GM12872 (cell line): ENCODE results near the gene SLIRP.

Experiments
- CTCF ChIP-seq: IDR thresholded peaks from 3 replicates; pipeline ENCODE4 v1.5.1; 2011; ENCODE audit warnings: low read depth, mild to moderate bottlenecking, low read length, moderate library complexity; ENCODE audit not compliant: insufficient read depth

The SLIRP gene

GRCh38 chr14:77707724-77708408 lies at the start of gene SLIRP, which contains the start of gene ALKBH1:
TSS of gene SLIRP (plus strand) at chr14:77708103. CDS start at chr14:77708112, 9 bp downstream.
TSS of gene ALKBH1 (minus strand) at chr14:77708023. CDS start at chr14:77708004, 19 bp downstream.
- TF ChIP-seq CTCF: 0 out of 3 replicates have a peak, but pooled peaks have one; percentile 1

DNA sequence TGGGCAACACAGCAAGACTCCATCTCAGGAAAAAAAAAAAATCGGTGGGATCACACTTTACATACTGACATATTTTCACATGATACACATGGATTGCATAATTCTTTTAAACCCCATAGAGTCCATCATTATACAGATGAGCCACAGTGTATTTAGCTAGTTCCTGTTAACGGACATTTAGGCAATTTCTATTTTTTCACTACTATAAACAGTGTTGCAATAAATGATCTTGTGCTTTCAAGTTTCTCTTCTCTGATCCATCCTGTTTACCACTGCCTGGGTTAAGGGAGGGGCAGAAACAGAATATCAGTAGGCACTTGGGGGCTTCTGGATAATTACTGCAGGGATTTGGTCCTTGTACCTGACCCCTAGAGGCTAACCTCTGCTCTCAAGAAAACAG lies 48.1 kb upstream of the SLIRP start:
- TF ChIP-seq CTCF: no peak

DNA sequence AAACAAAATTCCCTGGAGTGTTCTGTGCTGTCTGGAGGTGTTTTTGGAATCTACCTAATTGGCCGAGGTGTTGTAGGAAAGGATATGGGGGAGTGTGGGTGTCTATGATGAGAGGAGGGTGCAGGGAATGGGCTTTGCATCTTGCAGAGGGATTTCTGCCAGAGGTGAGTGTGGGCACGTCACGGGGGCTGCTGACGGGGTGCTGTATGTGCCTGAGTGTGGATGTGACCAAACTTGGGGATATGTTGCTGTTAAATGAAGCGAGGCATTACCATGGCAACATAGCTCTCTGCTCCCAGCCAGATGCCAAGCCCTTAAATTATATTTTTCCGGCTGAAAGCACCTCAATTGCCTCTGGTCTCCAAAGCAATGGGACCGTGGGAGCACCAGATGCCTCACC lies 47.1 kb upstream of the SLIRP start:
- TF ChIP-seq CTCF: no peak

DNA sequence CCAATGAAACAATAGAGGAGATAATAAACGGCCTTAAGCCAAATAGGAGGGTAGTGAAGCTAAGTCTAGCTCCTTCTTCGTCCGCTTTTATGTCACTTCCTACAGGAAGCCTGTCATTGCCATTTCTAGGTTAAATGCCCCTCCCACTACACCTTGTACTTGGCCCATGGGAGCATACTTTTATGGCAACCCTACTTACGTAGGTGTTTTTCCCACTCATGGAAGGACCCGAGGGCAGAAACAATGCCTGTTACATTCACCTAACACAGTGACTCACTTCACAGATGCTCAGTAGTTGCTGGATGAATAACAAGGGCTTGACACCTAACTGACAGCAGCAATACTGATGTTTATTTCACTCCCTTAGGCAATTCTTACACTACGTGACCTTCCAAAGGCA lies 44.6 kb upstream of the SLIRP start:
- TF ChIP-seq CTCF: no peak

- no peak for TF ChIP-seq CTCF
Measured at GRCh38 chr14:77667331-77667730, 40.6 kb upstream of the SLIRP start.

DNA sequence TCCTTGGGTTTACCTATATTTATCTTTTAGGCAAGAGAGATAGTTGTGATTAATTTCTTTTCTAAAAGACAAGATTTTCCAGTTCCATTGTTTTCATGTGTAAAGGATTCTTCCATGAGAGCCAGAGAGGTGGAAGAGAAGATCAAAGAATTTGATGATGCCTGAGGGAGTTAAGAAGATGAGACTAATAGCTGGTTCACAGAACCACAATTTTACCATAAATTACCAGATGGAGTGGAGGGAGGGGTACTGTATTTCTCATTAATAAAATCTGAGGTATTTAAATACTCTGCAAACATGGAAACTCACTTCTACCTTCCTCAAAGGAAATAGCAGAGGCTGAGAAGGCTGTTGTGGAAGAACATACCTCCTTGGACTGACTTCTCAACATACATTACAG lies 34.7 kb upstream of the SLIRP start:
- TF ChIP-seq CTCF: no peak

DNA sequence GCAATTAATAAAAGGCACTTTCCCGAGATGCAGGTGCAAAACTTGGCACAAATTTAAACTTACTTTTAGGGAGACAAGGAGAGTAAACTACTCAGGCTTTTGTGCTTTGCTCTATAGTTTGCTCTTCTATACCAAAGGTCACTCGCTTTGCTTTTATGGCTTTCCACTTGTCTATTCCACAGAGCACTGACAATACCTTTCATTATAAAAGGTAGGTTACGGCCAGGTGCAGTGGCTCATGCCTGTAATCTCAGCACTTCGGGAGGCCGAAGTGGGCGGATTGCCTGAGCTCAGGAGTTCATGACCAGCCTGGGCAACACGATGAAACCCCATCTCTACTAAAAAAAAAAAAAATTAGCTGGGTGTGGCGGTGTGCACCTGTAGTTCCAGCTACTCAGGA lies 33.0 kb upstream of the SLIRP start:
- no peak for TF ChIP-seq CTCF
